Uterus (tissue), 4 donors: ENCODE measurements around the gene DRD3. TPM values are rescaled to one million over a fixed set of nuclear protein-coding genes. Genes with fewer than 3 reads are reported as not detected.

Experiments used
- DNase-seq, 2 donors: peaks; one replicate each; pipeline ENCODE4 v3.0.0-alpha.2; 2019 to 2020
- H3K27ac ChIP-seq, 2 donors: fragments of 200-600 bp; sonication (generic); 1 replicate in 1 of 2; 2 replicates in 1 of 2; pipeline ENCODE4 v1.5.1; 2016 to 2018
- H3K27me3 ChIP-seq, 2 donors: fragments of 200-600 bp; sonication (generic); one replicate each; pipeline ENCODE4 v1.5.1; 2018 to 2019; ENCODE audit warnings: control low read depth in 1 of 2
- H3K36me3 ChIP-seq, 2 donors: fragments of 200-600 bp; sonication (generic); one replicate each; pipeline ENCODE4 v1.5.1; 2019; ENCODE audit warnings: control low read depth in 1 of 2
- H3K4me1 ChIP-seq, 2 donors: fragments of 200-600 bp; sonication (generic); one replicate each; pipeline ENCODE4 v1.5.1; 2018 to 2019; ENCODE audit warnings: control low read depth in 1 of 2
- H3K4me3 ChIP-seq, 2 donors: fragments of 200-600 bp; sonication (generic); 1 replicate in 1 of 2; 2 replicates in 1 of 2; pipeline ENCODE4 v1.5.1; 2018 to 2019; ENCODE audit warnings: mild to moderate bottlenecking in 1 of 2
- H3K9me3 ChIP-seq, 2 donors: fragments of 200-600 bp; sonication (generic); one replicate each; pipeline ENCODE4 v1.5.1; 2019; ENCODE audit warnings: control low read depth in 1 of 2
- CTCF ChIP-seq, 4 experiments: fragments of 200-600 bp in 2 of 4; fragments of 450-650 bp in 2 of 4; sonication (generic) in 2 of 4; IDR thresholded peaks; one replicate each; pipeline ENCODE4 v1.5.1; 2016 to 2019; ENCODE audit warnings: antibody characterized with exemption in 4 of 4, mild to moderate bottlenecking in 2 of 4, moderate library complexity in 1 of 4
- POLR2A ChIP-seq, 2 donors: fragments of 450-650 bp; IDR thresholded peaks; one replicate each; pipeline ENCODE4 v1.6.1; 2016; ENCODE audit warnings: antibody characterized with exemption in 2 of 2, mild to moderate bottlenecking in 1 of 2, moderate library complexity in 1 of 2
- intact Hi-C: fragments of 100-400 bp; cut with DNase I; formaldehyde crosslinking; loops from one replicate; pipeline ENCODE4 v1.15.1; 2023; ENCODE audit warnings: low total_unique reads
- total RNA-seq, 4 donors: library from RNA; depleted of rRNA in 3 of 4; stranded (reverse); fragments of >200 nt in 3 of 4; gene quantifications; one replicate each; pipeline versions ENCODE4 v1.1.0 to v1.2.4, GENCODE V29; 2014 to 2023
- donor health status: DM: yes; HTN: yes; CAD: no.

The DRD3 gene
- total RNA-seq, 4 donors from 2014 or later, result not detected

DNA sequence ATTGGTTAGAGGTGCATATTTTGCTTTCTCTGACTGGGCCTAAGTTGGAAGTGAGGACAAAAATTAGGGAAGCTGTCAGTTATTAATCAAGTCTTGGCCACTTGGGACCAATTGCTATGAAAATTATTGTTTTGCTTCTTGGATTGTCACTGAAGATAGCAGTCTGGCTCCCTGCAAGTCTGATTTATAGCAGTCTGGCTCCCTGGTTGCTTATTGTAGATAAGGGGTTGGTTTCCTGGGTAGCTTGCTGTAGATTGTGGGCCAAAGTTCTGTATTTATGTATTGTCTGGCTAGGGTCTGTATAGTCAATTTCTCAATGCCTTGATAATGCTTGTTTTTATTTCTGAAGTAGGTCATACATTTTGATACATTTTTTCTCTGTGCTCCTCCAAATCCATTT is 13.3 kb upstream of the DRD3 start:
- Histone ChIP-seq H3K36me3 (no peaks in the 10 kb centered on the region), H3K4me3 (no peak overlapping the region), H3K9me3 (no peaks in the 10 kb centered on the region), H3K27ac (no peak overlapping the region), H3K27me3 (no peaks in the 10 kb centered on the region), H3K4me1 (no peaks in the 10 kb centered on the region)
- intact Hi-C loops, result no loop called here
- TF ChIP-seq POLR2A (IDR thresholded peaks at IDR 0.05) (no peak), CTCF (IDR thresholded peaks at IDR 0.05) (no peak)
- no peak for DNase-seq

DNA sequence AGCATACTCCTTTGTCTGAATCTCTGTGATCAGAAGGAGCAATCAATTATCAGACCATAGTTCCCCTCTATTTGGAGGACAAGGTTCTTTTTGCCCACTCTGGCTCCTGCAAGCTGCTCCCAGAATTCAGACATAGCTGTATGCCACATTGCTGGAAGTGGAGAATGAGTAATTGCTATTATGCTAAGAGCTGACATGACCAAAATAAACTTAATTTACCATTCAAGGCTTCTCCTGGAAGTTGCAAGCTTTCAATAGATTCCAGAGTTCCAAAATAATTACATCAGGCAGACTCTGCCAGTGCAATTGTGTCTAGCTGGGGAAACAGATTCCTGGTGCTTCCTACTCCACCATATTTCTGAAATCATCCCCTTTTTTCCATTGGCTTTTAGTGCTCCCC is 7.6 kb upstream of the DRD3 start:
- Histone ChIP-seq H3K36me3 (no peaks in the 10 kb centered on the region), H3K9me3 (no peaks in the 10 kb centered on the region), H3K27me3 (no peaks in the 10 kb centered on the region), H3K27ac (no peak overlapping the region), H3K4me1 (no peaks in the 10 kb centered on the region), H3K4me3 (no peak overlapping the region)
- DNase-seq, result no peak
- TF ChIP-seq POLR2A (IDR thresholded peaks at IDR 0.05) (no peak), CTCF (IDR thresholded peaks at IDR 0.05) (no peak)
- intact Hi-C loops, result no loop called here

- Histone ChIP-seq H3K9me3 (no peaks in the 10 kb centered on the region), H3K4me1 (no peaks in the 10 kb centered on the region), H3K4me3 (no peak overlapping the region), H3K27ac (no peak overlapping the region), H3K27me3 (no peaks in the 10 kb centered on the region), H3K36me3 (no peaks in the 10 kb centered on the region)
- intact Hi-C loops, result no loop called here
- TF ChIP-seq CTCF (IDR thresholded peaks at IDR 0.05), result no peak
- no peak for TF ChIP-seq POLR2A (IDR thresholded peaks at IDR 0.05)
- no peak for DNase-seq
Observed at GRCh38 chr3:114179575-114179974, 723 bp upstream of the DRD3 start.

- TF ChIP-seq POLR2A (IDR thresholded peaks at IDR 0.05) (no peak), CTCF (IDR thresholded peaks at IDR 0.05) (no peak)
- intact Hi-C loops, result no loop called here
Observed at GRCh38 chr3:114176890-114177289, 2.0 kb downstream of the DRD3 start.

GRCh38 chr3:114176487-114176886 is 2.4 kb downstream of the DRD3 start:
- Histone ChIP-seq H3K4me3 (no peak overlapping the region), H3K27ac (no peak overlapping the region), H3K36me3 (no peaks in the 10 kb centered on the region), H3K4me1 (no peaks in the 10 kb centered on the region), H3K27me3 (no peaks in the 10 kb centered on the region), H3K9me3 (no peaks in the 10 kb centered on the region)
- no peak for DNase-seq
- intact Hi-C loops, result no loop called here
- TF ChIP-seq CTCF (IDR thresholded peaks at IDR 0.05) (no peak), POLR2A (IDR thresholded peaks at IDR 0.05) (no peak)

More at GRCh38 chr3:114176890-114177289, 2.0 kb downstream of the DRD3 start:
- H3K4me3 ChIP-seq, result no peak overlapping the region
- H3K4me1 ChIP-seq, result no peaks in the 10 kb centered on the region
- no peaks in the 10 kb centered on the region for H3K36me3 ChIP-seq
- no peak for DNase-seq
- no peaks in the 10 kb centered on the region for H3K9me3 ChIP-seq
- H3K27ac ChIP-seq, result no peak overlapping the region
- no peaks in the 10 kb centered on the region for H3K27me3 ChIP-seq
